HG03571 (cell line): ENCODE measurements around the gene SYTL3.
A peak's percentile ranks its signal among the peaks of the same experiment; 100 is the strongest.
"Not testable (repeated sequence)": the region's sequence is repeated elsewhere in the genome, so short reads cannot be mapped to it uniquely, and the experiment has no call there.

ENCODE experiments used
- ATAC-seq: cut with Tn5 transposase; IDR thresholded peaks from one replicate; pipeline ENCODE4 v1.9.1; 2021; ENCODE audit not compliant: unreplicated experiment

The SYTL3 gene

DNA sequence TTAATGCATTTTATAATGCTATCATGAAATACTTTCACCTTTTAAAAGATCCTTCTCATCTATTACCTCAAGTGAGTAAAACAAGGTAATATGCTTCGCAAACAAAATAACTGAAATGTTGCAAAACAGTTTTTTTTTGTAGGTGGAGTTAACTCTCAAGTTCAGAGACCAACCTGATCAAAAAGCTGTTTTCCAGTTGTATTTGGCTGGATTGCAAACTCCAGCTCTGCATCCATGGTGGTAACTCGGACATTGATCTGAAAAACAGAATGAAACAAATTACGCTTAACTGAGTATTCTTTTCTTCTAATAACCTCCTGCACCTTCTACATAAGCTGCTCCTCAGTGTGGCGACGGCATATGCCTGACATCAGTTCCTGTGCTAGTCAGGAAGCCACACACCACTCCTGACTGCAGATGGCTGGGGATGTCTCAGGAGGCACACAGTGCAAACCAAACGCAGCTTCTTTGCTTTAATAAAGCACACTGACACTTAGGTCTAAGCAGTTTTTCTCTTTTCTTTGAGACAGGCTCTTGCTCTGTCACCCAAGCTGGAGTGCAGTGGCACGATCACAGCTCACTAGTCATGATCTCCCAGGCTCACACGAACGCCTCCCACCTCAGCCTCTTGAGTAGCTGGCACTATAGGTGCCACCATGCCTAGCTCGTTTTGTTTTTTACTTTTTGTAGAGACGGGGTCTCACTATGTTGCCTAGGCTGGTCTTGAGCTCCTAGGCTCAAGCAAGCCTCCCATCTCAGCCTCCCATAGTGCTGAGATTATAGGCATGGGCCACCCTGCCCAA is 139.5 kb downstream of the SYTL3 start:
- peak; percentile 63 for ATAC-seq

DNA sequence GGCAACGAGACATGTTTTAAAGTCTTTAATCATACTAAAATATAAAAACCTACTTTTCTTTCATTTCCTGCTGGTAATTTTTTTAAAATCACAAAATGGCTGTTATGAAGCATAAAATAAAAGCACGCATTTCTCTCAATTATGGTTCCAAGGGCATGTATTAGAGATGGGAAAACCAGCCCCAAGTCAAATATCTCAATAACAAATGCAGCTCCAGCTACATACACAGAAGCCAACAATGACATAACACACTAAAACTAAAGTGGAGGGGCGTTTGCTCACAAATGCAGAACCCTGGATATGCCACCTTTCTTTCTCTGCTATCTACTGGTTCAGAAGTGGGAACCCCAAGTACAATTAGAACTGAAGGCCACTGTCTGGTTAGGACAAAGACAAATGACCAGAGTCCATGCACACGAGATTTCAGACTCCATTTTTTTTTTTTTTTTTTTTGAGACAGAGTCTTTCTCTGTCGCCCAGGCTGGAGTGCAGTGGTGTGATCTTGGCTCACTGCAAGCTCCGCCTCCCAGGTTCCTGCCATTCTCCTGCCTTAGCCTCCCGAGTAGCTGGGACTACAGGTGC is 141.5 kb downstream of the SYTL3 start:
- no peak for ATAC-seq

DNA sequence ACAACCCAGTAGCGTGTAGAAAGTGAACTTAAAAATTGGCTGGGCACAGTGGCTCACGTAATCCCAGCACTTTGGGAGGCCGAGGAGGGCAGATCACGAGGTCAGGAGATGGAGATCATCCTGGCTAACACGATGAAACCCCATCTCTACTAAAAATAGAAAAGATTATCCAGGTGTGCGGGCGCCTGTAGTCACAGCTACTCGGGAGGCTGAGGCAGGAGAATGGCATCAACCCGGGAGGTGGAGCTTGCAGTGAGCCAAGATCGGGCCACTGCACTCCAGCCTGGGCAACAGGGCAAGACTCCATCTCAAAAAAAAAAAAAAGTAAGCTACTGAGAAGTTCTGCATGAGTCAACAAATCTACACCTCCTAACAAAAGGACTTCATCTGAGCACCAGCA is 142.7 kb downstream of the SYTL3 start:
- not testable (repeated sequence) for ATAC-seq

DNA sequence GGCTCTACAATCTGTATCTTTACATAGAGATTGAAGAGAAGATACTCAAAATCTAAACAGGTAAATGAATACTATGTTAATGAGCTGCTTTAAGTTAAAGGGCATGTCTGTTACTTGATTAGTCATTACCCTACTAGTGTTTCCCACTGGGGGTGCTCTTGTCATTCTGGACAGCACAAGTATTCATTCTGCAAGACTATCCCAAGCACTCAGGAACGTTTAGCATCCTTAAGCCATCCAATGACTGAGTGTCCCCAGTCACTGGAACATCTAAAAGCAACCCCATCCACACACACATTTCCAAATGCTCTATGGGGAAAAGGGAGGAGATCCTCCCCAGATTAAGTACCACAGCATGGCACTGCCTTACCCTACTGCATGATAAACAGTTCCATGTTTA is 143.6 kb downstream of the SYTL3 start:
- ATAC-seq, result peak; percentile 46

DNA sequence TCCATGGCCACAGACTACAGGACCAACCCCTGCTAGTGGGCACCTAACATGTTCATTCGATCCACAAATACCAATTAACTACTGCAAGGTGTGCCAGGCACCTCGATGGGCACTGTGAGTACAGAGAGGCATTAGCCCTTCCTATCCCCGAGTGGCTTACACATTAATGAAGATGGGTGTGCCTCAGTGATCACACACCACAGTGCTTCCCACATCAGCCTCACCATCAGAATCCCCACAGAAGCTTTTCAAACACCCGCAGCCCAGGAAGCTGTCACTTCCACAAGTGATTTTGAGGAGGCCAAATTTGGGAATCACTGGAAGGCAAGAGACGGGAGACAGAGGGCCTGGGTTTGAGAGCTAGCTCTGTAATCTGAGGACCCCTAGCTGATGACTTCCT is 145.7 kb downstream of the SYTL3 start:
- no peak for ATAC-seq

DNA sequence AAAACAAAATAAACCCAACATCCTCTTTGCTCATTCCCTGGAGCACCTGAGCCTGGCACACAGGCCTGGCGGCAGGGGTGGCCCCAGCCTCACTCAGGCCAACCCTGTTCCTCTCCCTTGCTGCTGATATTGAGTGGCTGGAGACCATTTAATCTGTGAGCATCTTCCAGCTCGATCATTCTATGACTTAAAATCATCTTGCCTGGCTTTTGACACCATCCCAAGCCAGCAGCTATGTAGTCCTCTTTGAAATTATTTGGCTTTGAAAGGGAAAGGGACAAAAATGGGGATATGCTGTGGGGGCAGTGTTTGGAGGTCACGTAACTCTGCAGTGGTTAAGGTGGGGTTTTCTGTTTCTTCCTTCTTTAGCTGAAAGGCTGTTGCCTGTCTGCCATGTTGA is 146.5 kb downstream of the SYTL3 start:
- ATAC-seq, result no peak

DNA sequence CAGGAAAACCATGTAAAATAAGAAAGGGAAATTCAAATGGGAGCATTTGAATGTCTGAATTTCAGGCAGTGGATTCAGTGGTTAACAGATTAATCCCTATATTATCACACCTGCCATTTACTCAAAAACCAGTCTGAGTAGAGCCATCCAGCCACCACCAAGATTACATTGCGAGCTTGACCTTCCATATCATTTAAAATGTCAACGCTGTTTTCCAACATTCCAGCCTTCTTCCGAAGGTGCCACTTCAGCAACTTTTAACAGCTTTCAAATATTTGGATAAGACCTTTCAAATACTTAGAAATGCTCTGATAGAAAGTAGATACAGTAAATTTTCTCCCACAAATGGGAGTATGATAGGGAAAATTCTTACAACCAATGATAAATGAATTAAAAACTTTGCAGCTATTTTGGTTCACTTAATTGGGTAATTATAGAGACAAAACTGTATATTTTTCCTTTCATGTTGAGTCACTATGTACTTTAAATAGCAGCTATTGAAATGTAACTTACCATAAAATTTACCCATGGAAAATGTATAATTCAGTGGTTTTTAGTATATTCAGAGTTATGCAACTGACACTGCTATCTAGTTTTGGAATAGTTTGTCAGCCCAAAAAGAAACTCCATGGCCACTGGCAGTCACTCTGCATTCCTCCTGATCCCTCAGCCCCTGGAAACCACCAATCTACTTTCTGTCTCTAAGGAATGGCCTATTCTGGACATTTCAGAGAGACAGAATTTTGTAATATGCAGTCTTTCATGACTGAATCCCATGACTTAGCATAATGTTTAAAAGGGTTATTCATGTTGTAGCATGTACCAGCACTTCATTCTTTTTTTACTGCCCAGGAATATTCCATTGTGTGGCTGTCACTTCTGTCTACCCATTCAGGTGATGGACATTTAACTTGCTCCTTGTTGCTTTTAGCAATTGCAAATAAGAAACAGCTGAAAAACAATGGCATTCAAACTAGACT is 147.8 kb downstream of the SYTL3 start:
- no peak for ATAC-seq

DNA sequence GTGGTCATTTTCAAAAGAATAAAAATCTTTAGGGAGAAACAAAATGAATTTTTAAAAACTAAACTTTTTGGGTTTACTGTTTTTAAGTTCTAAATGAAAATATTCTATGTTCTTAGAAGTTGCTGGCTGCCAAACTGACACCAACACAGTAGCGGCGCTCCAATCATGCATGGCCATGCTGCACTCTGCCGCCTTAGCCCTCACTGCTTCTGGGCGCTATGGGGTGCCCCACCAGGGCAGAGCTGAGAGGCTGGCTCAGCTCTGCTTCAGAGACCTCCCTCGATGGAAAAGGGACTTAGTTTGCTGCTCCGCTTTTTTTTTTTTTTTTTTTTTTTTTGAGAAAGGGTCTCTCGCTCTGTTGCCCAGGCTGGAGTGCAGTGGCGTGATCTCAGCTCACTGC is 148.5 kb downstream of the SYTL3 start:
- no peak for ATAC-seq

DNA sequence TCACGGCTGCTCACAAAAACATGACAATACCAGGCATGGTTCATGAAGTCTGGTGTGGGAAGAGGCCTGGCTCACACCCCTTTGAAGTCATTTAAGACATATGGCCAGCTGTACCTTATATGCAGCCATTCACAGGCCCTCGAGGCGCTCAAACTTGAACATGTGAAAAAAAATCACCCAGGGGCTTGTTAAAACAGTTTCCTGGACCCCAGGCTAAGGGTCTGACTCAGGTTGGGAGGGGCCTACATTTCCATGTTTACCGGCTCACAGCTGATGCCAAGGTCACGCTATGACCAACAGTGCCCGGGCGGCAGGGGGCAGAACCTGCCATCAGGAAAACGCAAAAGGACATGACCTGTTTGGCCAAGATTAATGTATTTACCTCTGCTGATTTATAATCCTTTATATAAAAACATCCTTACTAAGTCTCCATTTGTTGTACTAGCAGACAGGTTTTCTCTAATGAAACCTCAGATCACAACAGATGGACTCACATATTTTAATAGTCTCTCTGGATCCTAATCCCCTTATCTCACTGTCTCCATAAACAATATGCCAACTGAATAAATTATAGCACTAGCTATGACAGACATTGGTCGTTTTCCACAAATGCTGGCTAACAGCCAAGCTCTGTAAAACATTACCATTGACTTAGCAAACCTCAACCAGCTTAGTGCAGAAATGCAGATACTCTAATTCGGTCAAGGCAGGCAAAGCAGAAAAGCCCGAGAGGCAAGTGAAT is 149.4 kb downstream of the SYTL3 start:
- no peak for ATAC-seq

DNA sequence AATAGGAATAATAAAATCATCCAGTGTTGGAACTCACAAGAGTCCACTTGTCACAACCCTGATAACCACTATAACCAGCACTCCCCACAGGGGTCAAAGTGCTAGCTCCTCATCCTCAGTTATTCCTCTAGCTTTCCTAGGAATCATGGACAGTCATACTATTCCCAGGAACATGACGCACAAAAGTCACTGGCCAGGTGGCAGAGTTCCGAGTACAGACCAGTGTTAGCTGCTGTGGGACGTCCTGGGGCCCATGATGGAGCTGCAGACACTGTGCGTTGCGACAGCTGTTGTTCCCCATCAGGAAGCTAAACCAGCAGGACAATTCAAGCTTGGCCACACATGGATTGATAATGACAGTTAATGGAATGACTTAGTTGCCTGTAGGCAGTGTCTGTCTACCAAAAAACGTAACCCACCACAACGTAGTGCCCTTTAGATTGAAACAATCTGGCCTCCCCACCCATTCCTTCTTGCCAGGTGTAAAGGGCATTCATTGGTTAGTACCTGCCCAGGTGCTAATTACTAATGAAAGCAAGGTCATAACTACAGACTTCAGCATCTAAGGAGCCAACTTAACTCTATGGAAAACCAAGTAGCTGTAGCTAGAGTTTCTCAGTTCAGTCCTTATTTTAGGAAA is 151.9 kb downstream of the SYTL3 start:
- ATAC-seq, result no peak

DNA sequence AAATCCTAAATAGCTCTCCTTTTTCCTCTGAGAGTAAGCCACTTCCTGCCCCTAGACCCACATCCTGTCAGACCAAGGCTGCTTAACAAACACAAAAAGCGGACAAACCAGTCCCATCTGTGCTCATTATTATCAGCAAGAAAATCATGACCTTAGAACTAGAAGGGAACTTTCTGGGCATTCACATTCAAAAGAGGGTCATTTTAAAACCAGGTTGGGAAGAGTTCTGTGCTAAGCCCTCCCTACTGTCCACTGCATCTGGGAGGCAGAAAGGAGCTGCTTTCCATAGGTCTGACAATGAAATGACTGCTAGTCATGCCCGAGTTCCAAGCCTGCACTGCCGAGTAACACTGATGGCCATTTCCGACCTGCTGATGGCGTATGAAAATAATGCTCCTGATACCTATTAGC is 153.9 kb downstream of the SYTL3 start:
- ATAC-seq, result peak; percentile 63

DNA sequence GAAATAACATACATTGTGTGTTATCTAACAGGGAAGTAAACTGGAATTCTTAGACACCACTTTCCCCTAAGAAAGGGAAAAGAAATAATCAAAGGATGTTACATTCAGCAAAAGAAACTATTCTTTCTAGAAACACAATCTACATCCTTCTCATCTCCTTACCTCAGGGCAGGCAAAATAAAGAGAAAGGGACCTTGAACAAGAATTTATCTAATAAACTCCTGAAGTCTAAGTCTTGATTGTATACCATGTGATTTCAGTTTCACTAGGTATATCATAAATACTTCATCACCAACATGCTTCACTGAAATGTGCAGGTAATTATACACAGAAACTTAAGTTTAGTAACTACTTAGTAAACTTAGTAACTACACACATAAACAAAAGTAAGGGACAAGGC is 154.4 kb downstream of the SYTL3 start:
- no peak for ATAC-seq

DNA sequence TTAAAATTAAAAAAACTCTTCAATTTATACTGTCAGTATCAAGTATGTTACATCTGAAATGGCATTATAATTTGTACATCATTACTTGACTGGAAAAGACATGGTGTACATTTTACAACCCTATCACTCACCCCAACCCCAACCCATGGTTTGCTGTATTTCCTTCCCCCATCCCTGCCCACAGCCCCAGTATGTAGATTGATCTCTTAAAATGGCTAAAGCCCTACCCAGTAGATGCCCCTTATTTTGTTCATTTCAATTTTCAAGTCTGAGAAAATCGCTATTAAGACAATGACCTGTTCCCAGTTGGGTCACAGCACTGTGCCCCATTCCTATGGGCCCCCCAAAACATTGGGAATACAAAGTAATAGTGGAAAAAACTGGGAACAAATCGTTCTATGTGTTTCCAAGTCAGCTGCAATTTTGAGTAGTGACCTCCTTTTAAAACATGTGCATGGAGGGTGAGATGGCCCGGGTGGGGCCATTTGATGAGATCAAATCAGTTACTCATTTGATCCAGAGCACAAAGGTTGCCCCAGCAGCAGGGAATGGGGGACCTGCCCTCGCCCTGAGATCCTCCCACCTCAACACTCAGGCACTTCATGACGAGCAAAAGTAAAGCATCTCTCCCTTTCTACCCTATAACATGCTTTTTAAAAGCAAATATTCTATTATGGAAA is 156.0 kb downstream of the SYTL3 start:
- ATAC-seq, result no peak

DNA sequence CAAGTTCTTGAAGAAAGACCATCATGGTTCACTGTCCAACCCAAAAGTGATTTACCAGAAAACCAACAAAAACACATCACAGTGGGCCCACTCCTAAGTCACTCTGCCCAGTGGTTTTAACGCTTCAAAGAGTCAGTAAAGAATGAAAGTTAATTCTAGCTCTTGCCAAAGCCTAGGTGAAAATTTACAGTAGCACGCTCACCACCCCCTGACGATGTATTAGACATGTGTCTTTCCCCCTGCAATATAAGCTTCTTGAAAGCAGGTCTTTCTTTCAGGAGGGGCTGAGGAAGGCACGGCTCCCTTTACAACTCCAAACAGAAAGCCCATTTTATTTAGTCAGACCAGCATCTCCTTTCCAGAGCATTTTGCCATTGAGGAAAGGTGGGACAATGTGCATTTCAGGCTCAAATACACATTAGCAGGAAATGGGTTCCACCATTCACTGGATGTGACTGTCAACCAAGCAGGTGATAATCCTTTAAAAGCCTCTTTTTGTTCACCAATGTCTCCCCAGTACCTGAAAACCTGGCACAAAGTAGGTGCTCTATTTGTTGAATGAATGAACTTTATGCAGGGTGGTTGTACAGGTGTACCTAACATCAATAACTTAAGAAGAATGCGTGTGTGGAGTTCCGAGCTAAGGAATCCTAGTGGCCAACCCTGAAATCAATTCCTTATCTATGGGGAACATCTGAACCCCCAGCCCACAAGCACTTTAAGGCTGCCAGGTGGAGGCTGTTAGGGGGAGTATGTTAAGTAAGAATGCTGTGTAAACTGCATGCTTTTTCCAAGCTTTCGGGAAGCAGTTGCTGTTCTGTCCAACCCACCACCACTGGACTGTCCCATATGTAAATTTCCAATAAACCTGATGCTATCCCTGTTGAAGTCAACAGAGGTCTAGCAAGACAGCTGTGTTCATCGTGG is 157.9 kb downstream of the SYTL3 start:
- ATAC-seq, result no peak

DNA sequence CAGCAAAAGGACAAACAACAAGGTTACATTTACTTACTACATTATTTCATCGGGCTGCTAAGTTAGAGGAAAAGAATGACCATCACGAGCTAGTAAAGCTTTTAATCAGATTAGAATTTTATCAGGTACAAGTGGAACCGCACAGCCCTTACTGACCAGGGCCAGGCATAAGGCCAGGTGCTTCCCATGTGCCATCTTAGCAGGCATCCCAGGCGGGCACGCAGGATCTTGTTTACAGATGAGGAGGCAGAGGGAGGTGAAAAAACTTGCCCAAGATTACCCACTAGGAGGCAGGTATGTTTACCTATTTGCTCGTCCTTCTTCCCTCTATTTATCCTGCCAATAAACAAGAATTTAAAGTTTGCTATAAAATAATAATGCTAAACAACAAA is 158.6 kb downstream of the SYTL3 start:
- ATAC-seq, result no peak

DNA sequence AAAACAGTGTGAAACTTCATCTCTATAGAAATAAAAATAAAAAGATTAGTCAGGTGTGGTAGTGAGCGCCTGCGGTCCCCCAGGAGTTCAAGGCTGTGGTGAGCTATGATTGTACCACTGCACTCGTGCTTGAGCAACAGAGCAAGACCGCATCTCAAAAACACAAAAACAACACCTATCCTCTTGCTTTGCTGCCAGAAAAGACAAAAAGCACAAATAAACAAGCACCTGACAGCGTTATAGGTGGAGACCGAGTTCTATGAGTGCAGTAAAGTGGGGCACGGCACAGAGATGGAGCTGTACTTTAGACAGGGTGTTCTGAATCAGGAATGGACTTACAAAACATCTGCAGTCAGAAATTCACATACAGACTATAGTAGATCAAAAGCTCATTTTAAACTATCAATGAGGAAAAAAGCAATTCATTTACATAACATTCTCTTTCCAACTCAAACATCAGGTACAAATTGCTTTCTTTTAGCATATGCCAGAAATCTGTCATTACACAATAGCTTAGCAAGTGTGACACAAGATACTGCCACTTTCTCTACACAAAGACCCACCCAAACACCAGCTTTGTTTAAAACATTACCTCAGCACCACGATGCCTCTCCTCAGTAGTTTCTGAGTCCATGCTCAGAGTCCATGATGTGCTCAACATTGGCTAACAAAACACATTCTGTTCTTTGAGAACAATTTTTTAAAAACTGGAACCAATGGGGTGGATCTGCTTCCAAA is 159.3 kb downstream of the SYTL3 start:
- peak; percentile 71 for ATAC-seq

DNA sequence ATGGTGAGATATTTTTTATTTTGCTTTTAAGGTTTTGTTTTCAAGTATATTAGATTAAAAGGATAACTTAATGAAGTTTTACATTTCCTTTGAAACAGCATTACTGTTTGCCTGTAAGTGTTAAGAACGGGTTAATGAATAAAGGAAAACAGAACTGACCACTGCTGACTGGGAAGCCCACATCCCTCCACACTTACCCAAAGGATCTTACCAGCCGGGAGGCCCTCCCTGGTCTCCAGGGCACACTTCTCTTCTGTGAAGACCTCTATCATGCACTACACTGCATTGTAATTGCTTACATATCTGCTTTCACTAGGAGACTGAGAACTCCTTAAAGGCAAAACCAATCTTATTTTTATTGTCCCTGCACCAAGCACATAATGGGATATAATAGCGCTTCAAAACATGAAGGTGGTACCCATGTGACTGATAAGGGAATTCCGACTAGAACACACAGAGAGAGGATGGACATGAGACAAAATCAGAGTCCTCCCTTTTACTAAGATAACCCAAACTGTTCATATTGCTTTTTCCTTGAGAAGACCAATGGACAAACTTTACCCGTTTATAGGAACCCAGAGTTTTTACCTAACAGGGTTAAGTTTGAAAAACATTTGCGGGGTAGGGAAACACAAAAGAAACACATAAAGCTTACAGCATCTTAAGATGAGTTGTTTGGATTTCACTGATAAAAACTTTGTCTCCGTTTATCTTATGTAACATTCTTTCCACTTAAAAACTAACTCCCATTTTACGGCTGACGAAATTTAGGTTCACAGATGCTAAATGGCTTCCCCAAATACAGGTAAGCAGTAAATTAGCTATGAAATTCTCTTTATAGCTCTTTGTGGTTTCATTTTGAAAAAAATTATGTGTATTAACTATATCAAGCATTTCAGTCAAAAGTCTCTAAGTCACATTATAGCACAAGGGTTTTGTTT is 160.6 kb downstream of the SYTL3 start:
- ATAC-seq, result no peak
